HG03520 (cell line): ENCODE results near the gene GCK.
A peak's percentile ranks its signal among the peaks of the same experiment; 100 is the strongest.
"Not testable (repeated sequence)": the region's sequence is repeated elsewhere in the genome, so short reads cannot be mapped to it uniquely, and the experiment has no call there.

ENCODE experiments used
- ATAC-seq: cut with Tn5 transposase; IDR thresholded peaks from one replicate; pipeline ENCODE4 v1.9.1; 2021; ENCODE audit warnings: mild to moderate bottlenecking, moderate library complexity; ENCODE audit not compliant: unreplicated experiment

The GCK gene

DNA sequence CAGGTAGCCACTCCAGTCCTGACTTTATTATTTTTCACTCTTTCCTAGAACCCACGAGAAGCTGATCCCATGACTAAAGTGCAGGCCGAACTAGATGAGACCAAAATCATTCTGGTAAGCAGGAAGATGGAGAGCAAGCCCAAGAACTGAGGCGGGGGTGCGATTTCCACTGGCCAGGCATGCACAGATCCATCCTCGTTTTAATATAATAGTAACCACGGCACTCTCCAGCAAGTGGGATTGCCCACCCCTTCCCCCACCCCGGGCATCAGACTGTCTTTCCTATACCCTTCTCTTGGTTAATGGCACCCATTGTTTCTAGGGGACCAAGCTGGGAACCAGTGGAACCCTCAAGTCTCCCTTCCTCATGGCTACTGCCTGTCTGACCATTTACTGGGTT is 18.8 kb upstream of the GCK start:
- ATAC-seq: no peak

DNA sequence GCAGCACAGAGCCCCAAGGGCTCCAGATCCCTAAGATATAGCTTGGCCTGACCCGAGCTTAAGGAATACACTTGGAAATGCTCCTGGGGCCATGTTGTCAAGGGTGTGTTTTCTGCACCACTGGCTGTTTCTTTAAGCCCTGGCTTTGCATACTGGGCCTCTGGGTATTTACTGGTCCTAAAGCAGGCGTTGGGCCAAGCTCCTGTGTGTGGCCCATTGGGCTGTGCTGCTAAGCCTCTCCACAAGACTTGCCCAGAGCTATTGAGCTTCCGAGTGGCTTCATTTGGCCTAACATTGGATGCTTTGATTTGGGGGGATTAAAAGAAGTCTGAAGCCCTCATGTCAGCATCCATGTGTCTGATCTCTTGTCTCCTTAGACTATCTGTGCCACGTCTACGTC is 16.8 kb upstream of the GCK start:
- no peak for ATAC-seq

DNA sequence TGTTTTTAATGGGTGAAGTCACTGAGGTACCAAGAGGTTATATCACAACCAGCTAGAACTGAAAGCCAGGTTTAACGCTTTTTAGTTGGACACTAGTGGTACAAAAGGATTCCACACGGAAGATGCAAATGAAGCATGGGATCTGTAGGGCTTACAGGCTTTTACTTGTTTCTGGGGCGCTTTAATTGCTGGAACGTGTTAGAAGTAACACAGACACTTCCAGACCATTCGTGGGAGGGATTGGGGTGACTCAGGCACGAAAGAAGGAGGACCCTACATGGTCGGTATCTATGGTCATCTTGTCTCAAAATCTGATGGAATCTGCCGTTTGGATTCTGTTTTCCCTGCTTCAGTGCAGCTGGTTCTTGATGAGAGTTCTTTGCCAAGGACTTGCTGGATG is 12.6 kb upstream of the GCK start:
- no peak for ATAC-seq

DNA sequence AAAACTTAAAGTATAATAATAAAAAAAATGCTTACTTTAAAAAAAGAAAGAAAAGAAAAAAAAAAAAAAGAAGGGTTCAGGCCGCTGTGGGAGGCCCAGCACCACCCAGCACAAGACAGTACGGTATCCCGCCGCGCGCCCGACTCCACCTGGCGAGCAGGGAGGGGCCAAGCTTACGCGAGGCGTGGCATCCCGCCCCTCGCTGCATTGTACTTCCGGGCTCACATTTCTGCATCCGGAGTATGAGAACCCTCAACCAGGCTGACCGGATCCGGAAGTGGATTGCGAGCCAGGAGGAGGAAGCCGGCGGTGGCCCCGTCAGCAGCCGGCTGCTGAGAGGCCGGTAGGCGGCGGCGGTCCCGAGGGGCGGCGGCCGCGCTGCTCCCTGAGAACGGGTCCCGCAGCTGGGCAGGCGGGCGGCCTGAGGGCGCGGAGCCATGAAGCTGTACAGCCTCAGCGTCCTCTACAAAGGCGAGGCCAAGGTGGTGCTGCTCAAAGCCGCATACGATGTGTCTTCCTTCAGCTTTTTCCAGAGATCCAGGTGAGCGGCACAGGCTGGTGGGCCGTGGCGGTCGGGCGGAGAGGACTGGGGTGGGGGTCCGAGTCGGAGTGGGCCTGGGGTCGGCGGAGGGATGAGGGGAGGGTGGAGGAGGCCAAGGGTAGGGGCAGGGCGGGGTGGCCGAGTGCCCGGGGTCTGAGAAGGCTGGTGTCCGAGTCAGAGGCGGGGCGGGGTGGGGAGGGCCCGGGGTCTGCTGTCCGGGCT is 11.6 kb upstream of the GCK start, which contains the start of gene YKT6:
Gene YKT6, plus strand, starts transcription at position 280 of the 763 bp plus-strand sequence. Its CDS starts 158 bp downstream, at position 438.
- peak; percentile 99 for ATAC-seq

DNA sequence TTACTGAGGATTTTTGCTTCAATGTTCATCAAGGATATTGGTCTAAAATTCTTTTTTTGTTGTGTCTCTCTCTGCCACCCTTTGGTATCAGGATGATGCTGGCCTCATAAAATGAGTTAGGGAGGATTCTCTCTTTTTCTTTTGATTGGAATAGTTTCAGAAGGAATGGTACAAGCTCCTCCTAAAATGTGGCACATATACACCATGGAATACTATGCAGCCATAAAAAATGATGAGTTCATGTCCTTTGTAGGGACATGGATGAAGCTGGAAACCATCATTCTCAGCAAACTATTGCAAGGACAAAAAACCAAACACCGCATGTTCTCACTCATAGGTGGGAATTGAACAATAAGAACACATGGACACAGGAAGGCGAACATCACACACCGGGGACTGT is 10.9 kb upstream of the GCK start:
- not testable (repeated sequence) for ATAC-seq

DNA sequence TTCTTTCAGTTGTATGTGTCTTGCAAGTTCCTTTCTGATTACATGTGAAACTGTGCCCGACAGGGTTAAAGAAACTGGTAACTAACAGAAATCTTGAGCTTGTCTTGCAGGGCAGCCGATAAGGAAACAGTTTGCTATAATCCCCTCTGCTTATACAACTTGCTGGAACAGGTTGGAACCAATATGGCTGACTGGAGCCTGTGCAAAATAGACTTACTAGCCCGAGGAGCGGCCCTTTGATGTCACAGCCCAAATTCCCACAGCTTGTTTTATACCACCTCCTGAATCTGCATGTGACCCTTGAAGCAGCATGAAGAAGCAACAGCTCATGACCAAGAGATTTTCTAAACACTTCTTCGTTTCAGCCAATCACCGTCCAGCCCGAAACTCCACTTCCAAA is 8.2 kb upstream of the GCK start:
- ATAC-seq: no peak

DNA sequence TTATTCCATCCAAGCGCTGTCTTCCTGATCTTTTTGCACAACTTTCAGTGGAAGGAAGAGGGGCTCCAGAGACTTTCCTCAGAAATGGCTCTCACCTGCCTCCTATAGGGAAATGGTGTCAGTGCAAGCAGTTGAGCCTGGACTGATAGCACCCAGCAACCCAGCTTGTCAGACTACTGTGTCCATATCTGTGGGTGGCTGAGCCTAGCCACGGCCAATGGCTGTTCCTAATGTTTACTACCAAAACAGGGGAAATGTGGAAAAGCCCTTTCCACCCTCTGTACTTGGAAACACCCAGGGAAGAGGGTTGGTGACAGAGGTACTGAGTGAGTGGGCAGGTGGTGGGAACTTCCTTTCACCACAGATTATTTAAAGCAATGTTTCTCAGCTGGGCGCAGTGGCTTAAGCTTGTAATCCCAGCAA is 7.2 kb upstream of the GCK start:
- no peak for ATAC-seq

DNA sequence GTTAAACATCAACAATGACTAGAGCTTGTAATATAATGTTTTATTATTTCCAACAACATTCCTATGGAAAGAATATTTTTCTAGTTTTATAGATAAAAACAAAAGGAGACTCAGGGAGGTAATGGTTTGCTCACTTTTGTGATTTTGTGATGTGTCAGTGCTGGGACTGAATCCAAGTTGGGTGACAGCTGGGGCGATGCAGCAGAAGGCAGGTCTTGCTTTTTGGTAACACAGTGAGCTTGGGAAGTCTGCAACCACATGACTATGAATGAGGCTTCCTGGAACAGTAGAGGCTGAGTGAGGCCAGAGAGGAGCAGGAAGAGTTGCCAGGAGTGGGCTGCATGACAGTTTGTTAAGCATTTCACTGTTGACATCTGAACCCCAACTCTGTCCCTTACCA is 6.7 kb upstream of the GCK start:
- no peak for ATAC-seq

DNA sequence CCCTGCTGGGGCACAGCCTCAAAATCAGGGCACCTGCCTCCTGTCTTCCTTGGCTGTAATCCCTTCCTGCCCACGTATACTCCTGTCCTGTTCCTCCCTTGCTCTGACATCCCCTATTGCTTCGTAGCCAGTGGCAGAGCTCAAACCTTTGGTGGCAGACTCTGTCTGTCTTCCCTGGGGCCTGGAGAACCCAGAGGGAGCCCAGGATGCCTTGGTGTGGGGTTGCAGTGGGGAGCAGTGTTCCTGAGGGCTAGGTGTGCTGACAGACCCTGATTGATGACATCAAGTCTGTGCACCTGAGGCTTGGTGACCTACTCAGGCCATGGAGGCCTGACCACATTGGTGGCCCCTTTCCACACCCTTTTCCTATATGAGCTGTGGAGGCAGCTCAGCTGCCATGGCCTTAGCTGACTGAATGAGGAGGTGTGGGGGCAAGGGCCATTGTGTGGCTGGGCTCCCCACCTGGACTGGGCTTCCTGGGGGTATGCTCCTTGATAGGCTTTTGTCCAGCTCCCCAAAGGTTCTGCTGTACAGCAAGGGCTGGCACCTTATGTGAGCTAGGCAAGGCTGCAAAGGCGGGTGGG is 5.4 kb upstream of the GCK start:
- no peak for ATAC-seq

DNA sequence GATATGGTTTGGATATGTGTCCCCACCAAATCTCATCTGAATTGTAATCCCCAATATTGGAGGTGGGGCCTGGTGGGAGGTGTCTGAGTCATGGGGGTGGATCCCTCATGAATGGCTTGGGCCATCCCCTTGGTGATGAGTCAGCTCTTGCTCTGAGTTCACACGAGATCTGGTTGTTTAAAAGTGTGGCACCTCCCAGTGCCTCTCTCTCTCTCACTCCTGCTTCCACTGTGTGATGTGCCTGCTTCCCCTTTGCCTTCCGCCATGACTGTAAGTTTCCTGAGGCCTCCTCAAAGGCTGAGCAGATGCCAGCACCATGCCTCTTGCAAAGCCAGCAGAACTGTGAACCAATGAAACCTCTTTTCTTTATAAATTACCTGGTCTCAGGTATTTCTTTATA is 4.8 kb upstream of the GCK start:
- ATAC-seq: no peak

DNA sequence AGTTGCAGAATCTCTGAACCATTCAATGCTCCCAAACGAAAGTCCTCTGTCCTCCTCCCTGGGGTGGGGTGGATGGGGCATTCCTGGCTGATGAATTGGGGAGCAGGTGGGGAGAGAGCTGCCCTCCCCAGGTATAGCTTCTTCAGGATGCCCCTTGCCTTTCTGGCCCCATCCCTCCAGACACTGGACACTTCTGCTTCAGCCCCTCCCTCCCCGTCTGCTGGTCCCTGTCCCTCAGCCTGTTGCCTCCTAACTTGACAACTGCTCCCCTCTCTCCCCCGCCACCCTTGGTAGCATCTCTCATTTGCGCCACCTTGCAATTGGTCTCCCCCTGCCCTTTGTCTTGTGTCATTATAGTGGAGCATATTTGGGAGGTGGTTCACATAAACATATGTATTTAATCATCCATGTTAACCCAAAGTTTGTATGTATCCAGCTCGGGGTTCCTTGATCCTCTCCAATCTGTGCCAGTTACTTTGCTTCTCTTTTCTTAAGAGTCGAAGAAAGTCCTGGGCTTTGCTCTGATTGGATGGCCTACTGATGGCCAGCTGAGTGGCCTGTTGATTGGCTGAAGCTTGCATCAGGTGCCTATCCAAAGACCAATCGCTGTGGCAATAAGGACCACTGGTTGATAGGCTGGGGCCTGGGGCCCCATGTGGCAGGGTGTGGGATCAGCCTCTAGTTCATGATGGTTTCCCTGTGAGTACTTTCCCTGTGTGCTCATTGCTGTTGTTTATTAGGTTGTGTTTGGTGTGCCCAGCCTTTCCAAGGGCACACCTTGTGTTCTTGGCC is 4.0 kb upstream of the GCK start:
- no peak for ATAC-seq

DNA sequence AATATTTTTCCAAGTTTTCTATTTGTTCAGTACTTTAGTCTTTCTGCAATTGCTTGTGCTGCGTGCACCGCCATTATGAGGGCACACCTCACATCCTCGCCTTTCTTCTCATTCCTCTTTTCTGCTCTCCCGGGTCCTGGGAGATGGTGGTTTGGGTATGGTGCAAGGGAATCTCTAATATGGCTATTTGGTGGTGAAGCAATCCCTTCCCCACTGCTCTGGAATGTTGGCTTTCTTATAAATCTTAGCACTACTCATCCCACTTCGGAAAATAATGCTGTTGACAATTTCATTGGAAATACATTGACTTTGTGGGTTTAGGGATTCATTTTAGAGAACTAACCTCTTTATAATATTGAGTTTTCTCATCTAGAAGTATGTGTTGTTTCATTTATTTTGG is 1.9 kb upstream of the GCK start:
- no peak for ATAC-seq

DNA sequence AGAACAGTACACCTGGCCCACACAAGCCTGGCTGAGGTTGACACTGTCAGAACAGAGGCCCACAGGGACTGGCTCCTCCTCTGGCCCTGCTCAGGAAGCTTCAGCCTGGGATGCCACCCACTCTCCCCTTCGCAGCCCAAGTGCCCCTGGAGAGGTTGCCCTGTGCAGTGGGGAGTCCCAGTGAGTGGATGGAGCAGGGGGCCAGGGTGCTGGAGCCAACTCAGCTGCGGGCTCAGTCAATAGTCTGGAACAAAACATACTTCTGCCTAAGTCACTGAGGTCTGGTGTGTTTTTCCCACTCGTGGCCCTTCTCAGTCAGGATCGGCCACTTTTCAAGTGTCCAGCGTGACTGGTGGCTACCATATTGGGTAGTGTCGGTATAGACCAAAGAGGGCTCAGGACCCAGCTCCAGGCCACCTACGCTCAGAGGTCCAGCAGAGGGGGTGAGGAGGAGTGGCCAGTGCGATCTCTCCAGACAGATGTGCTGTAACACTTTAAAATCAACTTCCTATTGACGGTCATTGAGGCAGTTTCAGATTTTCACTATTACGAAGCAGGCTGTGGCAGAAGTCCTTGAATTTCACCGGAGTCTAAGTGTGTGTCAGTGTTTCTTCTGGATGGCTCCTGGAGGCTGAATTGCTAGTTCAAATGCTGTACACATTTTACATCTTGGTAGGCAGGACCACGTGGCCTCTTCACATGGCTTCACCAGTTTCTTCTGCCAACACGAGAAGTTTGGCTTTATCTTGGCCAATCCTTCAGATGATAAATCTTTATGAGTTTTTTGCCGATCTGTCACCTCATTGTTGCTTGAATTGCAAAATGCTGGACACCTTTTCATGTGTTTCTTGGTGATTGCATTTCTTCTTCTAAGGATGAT is 994 bp upstream of the GCK start:
- no peak for ATAC-seq

DNA sequence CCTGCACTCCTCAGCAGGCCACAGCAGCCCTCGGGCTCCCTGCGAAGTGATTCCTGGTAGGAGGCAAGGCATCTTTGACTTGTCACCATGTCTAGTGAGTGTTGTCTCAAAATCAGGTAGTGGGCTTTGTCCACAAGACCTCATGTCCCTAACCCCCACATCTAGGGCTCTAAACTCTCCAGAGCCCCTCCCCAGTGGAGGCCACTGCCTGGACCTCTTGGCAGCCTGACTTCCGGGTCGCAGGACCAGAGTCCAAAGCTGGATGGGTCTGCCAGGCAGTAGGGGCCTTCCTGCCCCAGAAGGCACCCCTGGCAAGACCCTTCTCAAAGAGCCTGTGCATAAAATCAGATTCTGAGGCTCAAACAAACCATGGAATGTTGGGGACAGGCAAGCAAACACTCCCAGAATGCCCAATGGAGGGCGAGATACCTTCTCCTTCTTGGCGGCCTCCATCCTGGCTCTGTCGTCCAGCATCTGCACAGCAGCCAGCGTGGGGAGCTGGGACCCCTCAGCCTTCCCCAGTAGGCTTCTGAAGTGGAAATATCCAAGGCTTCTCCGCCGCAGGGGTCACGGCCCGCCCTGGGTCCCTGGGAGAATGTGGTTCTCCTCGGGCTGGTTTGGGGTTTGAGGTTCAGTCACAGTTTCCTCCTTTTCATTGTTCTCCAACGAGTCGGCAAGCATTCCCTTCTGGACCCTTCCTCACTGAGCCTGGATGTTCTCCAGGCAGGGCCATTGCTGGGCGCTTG is 586 bp downstream of the GCK start:
- no peak for ATAC-seq

DNA sequence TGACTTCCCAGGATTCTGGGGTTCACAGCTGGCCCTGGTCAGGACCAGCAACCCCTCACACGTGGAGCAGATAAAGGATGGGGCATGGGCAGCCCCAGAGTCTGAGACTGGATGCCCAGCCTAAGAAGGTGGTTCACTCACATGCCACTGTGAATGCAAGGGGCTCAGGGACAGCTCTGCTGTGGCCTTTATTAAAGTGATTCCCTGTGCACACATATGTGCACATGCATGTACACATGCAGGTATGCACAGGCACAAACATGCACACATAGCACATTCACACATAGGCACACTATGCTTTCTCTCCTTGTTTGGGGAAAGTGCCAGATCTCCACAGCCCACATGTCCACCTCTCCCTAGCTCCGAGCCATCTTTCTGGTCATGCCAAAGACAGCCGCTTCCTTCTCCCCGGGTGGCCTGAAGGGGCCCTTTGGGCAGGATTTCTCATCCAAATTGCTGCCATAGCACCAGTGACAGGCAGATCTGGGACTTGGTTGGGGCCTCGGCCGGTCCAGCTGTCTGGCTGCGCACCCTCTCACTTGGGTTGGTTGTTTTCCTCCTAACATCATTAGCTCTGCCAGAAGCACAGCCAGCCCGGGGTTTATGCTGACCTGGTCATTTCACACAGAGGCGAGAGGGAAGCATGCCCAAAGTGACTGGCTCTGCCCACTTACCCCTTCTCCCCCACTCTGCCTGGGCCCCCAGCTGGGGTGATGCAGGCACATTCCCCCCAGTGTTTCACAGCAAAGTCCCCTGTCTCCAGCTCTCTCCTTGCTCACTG is 1.4 kb downstream of the GCK start:
- no peak for ATAC-seq

DNA sequence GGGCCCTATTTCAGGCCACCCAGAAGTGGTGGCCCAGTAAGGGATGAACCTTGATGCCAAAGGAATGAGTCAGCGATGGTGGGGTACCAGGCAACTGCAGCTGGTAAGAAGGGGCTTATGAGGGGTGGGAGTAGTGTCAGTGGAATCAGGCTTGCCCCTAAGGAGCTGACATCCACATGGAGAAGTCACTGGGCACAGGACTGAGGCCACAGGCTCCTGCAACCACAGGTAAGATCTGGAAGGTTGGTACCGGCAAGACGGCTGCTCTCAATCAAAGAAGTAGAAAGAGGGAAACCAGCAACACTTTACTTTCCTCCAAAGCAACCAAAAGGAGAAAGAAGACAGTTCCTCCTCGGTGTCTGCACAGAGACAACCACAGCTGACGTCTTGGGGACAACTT is 2.5 kb downstream of the GCK start:
- no peak for ATAC-seq

DNA sequence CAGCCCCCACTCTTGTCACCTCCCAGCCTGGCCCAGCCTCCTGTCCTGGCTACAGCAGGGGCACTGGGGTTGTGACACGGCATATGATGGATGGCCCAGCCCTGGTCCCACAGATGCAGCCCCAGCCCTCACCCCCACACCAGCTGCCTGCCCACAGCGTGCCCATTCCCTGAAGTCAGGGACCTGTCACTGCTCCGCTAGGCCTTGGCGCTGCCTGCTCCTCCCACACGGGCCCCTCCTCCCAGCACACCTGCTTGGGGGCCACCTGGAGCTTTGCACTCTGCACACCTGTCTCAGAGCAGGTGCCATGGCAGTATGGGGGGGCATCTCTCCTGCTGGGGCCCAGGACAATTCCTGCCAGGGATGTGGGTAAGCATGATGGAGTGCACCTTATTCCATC is 3.5 kb downstream of the GCK start:
- ATAC-seq: no peak

DNA sequence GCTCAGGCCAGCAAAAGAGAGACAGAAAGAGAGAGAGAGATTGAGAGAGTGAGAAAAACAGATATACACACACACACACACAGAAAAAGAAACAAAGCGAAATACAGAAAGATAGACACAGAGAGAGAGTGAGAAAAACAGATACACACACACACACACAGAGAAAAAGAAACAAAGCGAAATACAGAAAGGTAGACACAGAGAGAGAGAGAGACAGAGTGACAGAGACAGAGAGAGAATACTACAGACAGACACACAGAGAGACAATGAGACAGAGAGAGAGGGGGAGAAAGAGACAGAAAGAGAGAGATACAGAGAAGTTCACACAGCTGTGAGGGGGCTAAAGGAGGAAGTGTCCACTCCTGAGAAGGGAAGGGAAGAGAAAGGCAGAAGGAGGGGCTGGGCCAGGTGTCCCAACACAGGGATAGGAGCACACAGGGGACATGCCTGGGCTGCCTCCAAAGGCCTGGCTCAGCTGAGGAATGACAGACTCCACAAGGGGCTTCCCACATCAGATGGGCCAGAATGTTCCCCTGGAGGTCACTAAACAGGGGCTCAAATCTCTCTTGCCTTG is 4.3 kb downstream of the GCK start:
- ATAC-seq: no peak

DNA sequence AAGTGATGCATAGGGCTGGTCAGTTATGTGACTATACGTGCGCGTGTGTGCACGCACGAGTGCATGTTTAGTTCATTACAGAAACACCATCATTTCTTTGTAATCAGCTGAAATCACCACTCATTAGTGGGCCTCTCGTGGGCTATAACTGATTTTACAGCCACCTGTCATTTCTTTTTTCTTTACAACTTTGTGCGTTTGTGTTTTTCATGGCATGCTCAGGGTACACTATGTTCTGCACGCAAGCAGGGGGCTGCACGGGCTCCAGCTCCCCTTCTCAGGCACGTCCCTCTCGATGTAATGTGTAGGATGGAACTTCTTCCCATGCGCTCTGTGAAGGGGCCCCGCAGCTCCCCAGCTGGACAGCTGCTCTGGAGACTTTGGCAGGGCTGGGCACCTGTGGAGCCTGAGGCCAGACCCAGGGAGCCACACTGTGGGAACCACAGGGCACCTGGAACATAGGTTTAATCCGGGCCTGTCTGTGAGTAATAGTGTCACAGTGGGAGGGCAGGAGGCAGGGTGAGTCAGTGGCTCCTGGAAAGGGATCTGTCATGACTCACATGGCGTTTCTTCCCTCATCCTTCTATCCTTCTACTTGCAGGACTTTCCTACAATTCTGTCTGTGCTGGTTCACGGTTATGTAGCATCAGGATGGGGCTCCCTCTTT is 4.9 kb downstream of the GCK start:
- no peak for ATAC-seq
